Measurements from ENCODE around the gene PACRG.

The PACRG gene

DNA sequence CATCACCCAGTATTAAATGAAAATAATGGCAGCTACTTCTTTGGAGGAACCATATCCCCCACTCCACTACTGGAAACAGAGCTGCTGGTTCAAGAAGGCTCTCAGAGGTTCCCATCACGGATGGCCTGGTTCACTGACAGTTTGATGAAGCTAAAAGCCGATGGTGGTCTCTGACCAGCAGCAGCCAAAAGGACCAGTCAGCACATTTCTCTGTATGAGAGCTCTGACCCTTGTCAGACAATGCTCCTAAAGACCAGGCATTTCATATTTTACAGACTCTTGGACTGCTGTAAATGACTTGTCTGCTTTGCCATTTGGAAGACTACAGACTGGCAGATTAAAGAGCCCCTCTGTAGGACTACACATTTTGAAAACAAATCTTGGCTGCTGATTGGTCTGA, 16.8 kb upstream of the PACRG start:
- Histone ChIP-seq H3K27me3 (no peaks in the 10 kb centered on the region), H3K36me3 (no peaks in the 10 kb centered on the region), H3K9me3 (no peaks in the 10 kb centered on the region), H3K27ac (no peak overlapping the region), H3K4me3 (no peak overlapping the region), H3K4me1 (no peaks in the 10 kb centered on the region)
- intact Hi-C loops (cut with DNase I; ENCODE audit: low total_unique reads): no loop called here
- TF ChIP-seq, protein P1, sequence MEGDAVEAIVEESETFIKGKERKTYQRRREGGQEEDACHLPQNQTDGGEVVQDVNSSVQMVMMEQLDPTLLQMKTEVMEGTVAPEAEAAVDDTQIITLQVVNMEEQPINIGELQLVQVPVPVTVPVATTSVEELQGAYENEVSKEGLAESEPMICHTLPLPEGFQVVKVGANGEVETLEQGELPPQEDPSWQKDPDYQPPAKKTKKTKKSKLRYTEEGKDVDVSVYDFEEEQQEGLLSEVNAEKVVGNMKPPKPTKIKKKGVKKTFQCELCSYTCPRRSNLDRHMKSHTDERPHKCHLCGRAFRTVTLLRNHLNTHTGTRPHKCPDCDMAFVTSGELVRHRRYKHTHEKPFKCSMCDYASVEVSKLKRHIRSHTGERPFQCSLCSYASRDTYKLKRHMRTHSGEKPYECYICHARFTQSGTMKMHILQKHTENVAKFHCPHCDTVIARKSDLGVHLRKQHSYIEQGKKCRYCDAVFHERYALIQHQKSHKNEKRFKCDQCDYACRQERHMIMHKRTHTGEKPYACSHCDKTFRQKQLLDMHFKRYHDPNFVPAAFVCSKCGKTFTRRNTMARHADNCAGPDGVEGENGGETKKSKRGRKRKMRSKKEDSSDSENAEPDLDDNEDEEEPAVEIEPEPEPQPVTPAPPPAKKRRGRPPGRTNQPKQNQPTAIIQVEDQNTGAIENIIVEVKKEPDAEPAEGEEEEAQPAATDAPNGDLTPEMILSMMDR (IDR thresholded peaks at IDR 0.05): no peak
- no peak for DNase-seq

DNA sequence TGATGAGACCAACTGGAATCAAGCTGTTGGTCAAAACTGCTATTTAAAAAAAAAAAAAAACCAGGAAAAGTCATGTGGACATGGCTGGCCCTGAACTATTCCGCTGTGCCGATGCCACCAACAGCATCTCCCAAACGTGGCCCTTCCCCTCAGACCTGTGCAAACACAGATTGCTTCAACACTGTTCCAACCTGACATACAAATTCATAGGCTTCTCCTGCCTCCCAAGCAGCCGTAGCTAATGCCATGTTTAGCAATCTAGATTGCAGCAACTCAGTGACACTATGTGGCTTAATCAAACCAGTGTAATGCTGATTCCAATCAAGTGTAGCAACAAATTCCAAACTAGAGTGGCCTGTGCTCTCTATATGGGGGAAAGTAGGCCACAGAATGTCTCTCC, 16.4 kb upstream of the PACRG start:
- H3K36me3 ChIP-seq: no peaks in the 10 kb centered on the region
- intact Hi-C loops (cut with DNase I; ENCODE audit: low total_unique reads): no loop called here
- H3K27me3 ChIP-seq: no peaks in the 10 kb centered on the region
- no peaks in the 10 kb centered on the region for H3K9me3 ChIP-seq
- no peak overlapping the region for H3K4me3 ChIP-seq
- H3K4me1 ChIP-seq: no peaks in the 10 kb centered on the region
- H3K27ac ChIP-seq: no peak overlapping the region
- TF ChIP-seq, protein P1 (IDR thresholded peaks at IDR 0.05): no peak
- DNase-seq: no peak

DNA sequence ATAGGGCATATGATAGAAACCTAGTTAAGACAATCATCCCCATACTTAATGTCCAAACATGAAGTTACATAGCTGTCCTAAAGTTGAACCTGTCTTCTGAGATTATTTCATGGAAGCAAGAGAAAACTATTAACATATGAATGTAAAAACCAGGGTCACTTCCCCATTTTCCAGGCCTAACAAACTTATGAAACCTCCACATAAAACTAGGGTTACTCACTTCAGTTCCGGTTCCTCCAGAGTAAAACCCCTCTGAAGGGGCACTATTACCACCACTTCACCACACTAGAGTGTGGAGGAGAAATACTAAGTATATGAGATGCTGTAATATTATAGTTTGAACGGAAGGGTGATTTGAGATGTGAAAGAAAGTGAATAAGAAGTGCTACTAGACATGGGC, 15.1 kb upstream of the PACRG start:
- Histone ChIP-seq H3K4me1 (no peaks in the 10 kb centered on the region), H3K4me3 (no peak overlapping the region), H3K27ac (no peak overlapping the region), H3K27me3 (no peaks in the 10 kb centered on the region), H3K36me3 (no peaks in the 10 kb centered on the region), H3K9me3 (no peaks in the 10 kb centered on the region)
- no peak for DNase-seq
- intact Hi-C loops (cut with DNase I; ENCODE audit: low total_unique reads): no loop called here
- TF ChIP-seq, protein P1 (IDR thresholded peaks at IDR 0.05): no peak

DNA sequence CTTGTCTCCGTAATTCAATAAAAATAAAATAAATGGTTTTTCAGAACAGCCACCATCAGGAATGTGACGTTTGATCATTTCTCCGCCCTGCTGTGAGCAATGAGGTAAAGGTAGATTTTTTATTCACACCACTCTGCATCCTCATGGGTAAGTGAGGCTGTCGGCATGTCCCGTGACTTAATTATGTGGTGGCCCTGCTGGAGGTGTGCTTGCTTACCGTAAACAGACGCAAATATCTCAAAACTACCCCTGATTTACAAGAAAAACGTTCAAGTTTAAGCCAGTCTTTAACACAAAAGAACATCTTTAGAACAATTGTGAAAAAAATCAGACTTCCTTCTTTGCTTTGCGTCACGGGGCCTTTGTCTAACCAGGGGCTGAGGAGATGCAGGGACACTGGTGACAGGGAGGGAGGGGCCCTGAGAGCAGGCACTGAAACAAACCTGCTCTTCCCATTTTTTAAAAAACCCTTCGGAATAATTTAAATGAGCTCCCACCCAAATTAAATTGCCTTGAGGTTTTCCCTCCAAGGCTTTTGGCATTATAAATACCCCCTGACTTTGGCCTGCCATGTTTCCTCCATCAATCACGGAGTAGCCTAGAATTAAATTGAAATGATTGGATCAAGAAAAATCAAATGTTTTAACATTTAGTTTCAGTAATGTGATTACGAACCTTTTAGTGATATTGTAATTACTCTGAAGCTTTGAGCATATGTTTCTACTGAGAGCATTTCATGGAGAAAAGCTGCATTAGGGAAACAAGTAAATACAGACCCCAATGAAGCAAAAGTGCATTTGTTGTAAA, 13.6 kb upstream of the PACRG start:
- Histone ChIP-seq H3K27me3 (no peaks in the 10 kb centered on the region), H3K4me3 (no peak overlapping the region), H3K36me3 (no peaks in the 10 kb centered on the region), H3K4me1 (no peaks in the 10 kb centered on the region), H3K9me3 (no peaks in the 10 kb centered on the region), H3K27ac (no peak overlapping the region)
- intact Hi-C loops (cut with DNase I; ENCODE audit: low total_unique reads): no loop called here
- no peak for DNase-seq
- TF ChIP-seq, protein P1 (IDR thresholded peaks at IDR 0.05): no peak

DNA sequence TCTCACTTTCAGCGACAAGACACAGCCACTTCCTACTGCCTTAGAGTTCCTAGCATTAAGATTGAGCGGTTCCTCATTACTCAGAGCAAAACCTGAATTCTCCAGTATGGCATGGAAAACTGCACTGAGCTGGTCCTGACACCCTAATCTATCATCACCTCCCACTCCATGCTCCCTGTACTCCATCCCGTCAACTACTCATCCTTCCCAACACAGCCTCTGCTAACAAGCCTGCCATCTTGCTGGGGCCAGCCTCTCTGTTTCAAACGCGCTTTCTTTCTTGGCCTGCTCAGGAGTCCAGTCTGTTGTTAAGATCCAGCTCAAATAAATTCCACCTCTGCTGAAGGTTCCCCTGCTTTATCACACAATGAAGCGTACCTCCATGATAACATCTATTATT, 12.2 kb upstream of the PACRG start:
- H3K4me1 ChIP-seq: no peaks in the 10 kb centered on the region
- TF ChIP-seq, protein P1 (IDR thresholded peaks at IDR 0.05): no peak
- intact Hi-C loops (cut with DNase I; ENCODE audit: low total_unique reads): no loop called here
- H3K27me3 ChIP-seq: no peaks in the 10 kb centered on the region
- no peaks in the 10 kb centered on the region for H3K36me3 ChIP-seq
- H3K4me3 ChIP-seq: no peak overlapping the region
- DNase-seq: no peak
- H3K9me3 ChIP-seq: no peaks in the 10 kb centered on the region
- no peak overlapping the region for H3K27ac ChIP-seq
